HTR-8/SVneo (cell line): ENCODE measurements around the gene PRRT1.
A peak's percentile ranks its signal among the peaks of the same experiment; 100 is the strongest.
"Not testable (repeated sequence)": the region's sequence is repeated elsewhere in the genome, so short reads cannot be mapped to it uniquely, and the experiment has no call there.

Experiments used
- DNase-seq: peaks from one replicate; pipeline ENCODE4 v3.0.0; 2011; ENCODE audit warnings: low spot score, mixed read lengths; ENCODE audit not compliant: insufficient read length
- FAIRE-seq: peaks from 2 replicates; lab custom pipeline; 2011; peaks lifted over from hg19 to GRCh38; lab: Jason Lieb, UNC

PRRT1 gene

GRCh38 chr6:32107406-32107805, 44.3 kb downstream of the PRRT1 start:
- FAIRE-seq (peak; percentile 31), DNase-seq (no peak)

GRCh38 chr6:32105433-32105832, 46.3 kb downstream of the PRRT1 start:
- no peak for DNase-seq
- no peak for FAIRE-seq

DNA sequence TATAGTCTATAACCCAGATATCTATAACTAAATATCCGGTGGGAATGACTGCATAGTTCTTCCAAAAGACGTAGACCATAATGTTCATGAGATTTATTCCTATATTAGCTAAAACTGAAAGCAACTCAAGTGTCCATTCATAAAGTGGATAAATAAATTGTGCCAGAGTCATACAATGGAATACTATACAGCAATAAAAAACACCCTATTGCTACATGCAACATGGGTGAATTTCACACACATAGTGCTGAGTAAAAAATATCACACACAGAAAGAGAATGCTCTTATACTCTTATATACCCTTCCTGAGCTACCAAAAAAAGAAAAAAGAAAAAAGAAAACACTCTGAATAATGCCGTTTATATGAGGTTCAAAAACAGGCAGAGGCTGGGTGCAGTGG, 49.5 kb downstream of the PRRT1 start:
- no peak for DNase-seq
- FAIRE-seq, result no peak

- FAIRE-seq, DNase-seq: not testable (repeated sequence)
Observed at GRCh38 chr6:32100251-32100650, 51.5 kb downstream of the PRRT1 start.
